Measurements from ENCODE around the gene FANCD2OS.

The FANCD2OS gene, protein sequence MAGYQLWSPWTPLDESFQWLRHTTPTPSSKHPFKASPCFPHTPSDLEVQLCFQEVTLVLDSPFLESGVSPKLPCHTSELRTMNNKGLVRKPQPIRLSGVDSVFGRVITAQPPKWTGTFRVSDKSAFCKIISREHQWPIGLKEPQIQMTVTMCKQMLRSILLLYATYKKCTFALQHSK

DNA sequence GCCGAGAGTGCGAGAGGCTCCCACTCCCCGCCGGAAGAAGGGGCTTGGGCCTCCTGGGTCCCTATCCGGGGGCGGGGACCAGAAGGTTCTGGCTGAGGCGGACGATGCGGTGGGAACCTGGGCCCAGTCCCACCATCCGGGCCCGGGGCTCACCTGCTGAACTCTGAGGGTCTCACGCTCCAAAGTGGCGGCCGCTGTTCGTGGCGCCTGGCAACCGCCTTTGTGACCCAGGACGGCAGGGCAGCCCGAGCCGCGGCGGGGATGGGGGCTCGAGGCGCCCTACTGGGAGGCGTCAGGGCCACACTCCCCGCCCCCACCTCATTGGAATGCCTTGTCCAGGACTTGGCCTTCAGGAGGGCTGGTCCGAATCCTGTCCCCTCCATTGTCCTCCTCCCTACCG is at the start of gene FANCD2OS:
TSS of gene FANCD2OS (minus strand) at position 165 of the 400 bp plus-strand sequence. CDS start 3,481 bp downstream, outside the sequence.
- Histone ChIP-seq H3K79me2 (ENCODE audit: insufficient read depth, low read depth) (no peaks in the 10 kb centered on the region), H3K4me1 (ENCODE audit: low read depth, poor library complexity, severe bottlenecking) (no peaks in the 10 kb centered on the region), H4K20me1 (ENCODE audit: insufficient read depth) (no peaks in the 10 kb centered on the region), H3K9ac (no peak within 1 kb of the TSS), H3K27me3 (ENCODE audit: insufficient read depth, low read depth) (no peaks in the 10 kb centered on the region), H3K27ac (no peak within 1 kb of the TSS), H3K4me2 (no peak within 1 kb of the TSS), H2AFZ (ENCODE audit: low read depth) (no peak within 1 kb of the TSS), H3K4me3 (IDR thresholded peaks at IDR 0.05; ENCODE audit: insufficient read depth, low read depth, low read length) (no peak within 1 kb of the TSS), H3K36me3 (ENCODE audit: insufficient read depth) (no peaks in the 10 kb centered on the region)
- TF ChIP-seq, protein P1, sequence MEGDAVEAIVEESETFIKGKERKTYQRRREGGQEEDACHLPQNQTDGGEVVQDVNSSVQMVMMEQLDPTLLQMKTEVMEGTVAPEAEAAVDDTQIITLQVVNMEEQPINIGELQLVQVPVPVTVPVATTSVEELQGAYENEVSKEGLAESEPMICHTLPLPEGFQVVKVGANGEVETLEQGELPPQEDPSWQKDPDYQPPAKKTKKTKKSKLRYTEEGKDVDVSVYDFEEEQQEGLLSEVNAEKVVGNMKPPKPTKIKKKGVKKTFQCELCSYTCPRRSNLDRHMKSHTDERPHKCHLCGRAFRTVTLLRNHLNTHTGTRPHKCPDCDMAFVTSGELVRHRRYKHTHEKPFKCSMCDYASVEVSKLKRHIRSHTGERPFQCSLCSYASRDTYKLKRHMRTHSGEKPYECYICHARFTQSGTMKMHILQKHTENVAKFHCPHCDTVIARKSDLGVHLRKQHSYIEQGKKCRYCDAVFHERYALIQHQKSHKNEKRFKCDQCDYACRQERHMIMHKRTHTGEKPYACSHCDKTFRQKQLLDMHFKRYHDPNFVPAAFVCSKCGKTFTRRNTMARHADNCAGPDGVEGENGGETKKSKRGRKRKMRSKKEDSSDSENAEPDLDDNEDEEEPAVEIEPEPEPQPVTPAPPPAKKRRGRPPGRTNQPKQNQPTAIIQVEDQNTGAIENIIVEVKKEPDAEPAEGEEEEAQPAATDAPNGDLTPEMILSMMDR (conservative IDR thresholded peaks at IDR 0.05; ENCODE audit: low read depth, low read length), result no peak

DNA sequence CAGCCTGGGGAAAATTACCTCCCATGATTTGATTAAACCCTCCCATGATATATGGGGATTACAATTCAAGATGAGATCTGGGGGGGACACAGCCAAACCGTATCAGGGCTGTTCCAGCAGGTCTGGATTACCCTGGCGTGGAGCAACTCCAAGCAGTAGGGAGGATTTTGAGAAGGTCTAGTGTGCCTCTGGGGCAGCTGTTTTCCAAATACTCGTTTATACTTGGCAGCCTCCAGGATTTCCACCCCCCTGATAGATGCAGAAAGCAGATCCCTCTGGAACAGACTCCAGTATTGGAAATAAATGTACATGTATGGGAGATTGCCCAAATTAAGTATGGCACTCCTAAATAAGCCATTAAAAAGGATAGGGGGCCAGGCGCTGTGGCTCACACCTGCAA is 49.0 kb upstream of the FANCD2OS start:
- Histone ChIP-seq H3K9ac (no peak overlapping the region), H2AFZ (ENCODE audit: low read depth) (no peak overlapping the region), H3K27ac (no peak overlapping the region), H4K20me1 (ENCODE audit: insufficient read depth) (no peaks in the 10 kb centered on the region), H3K4me1 (ENCODE audit: low read depth, poor library complexity, severe bottlenecking) (no peaks in the 10 kb centered on the region), H3K27me3 (ENCODE audit: insufficient read depth, low read depth) (no peaks in the 10 kb centered on the region), H3K4me3 (IDR thresholded peaks at IDR 0.05; ENCODE audit: insufficient read depth, low read depth, low read length) (no peak overlapping the region), H3K79me2 (ENCODE audit: insufficient read depth, low read depth) (no peaks in the 10 kb centered on the region), H3K36me3 (ENCODE audit: insufficient read depth) (no peaks in the 10 kb centered on the region), H3K4me2 (no peak overlapping the region)
- TF ChIP-seq, protein P1 (conservative IDR thresholded peaks at IDR 0.05; ENCODE audit: low read depth, low read length), result no peak

DNA sequence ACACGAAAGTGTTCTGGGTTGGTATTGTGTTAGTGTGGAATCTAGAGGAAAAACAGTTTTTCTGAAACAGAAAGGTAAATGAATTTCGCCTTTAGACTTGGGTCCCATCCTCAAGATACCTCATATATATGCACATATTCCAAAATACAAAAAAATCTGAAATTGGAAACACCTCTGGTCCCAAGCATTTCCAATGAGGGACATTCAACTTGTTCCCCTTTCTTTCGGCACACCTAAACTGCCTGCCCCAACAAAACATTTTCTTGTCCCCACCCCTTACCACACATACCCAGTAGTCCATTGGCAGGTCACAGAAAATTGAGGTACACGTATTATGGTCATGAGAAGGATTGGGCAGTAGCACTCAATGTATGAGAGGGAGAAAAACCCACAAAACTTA is 47.6 kb upstream of the FANCD2OS start:
- Histone ChIP-seq H4K20me1 (ENCODE audit: insufficient read depth) (no peaks in the 10 kb centered on the region), H3K27ac (no peak overlapping the region), H3K36me3 (ENCODE audit: insufficient read depth) (no peaks in the 10 kb centered on the region), H3K4me2 (no peak overlapping the region), H2AFZ (ENCODE audit: low read depth) (no peak overlapping the region), H3K27me3 (ENCODE audit: insufficient read depth, low read depth) (no peaks in the 10 kb centered on the region), H3K4me3 (IDR thresholded peaks at IDR 0.05; ENCODE audit: insufficient read depth, low read depth, low read length) (no peak overlapping the region), H3K9ac (no peak overlapping the region), H3K4me1 (ENCODE audit: low read depth, poor library complexity, severe bottlenecking) (no peaks in the 10 kb centered on the region), H3K79me2 (ENCODE audit: insufficient read depth, low read depth) (no peaks in the 10 kb centered on the region)
- TF ChIP-seq, protein P1 (conservative IDR thresholded peaks at IDR 0.05; ENCODE audit: low read depth, low read length), result no peak

DNA sequence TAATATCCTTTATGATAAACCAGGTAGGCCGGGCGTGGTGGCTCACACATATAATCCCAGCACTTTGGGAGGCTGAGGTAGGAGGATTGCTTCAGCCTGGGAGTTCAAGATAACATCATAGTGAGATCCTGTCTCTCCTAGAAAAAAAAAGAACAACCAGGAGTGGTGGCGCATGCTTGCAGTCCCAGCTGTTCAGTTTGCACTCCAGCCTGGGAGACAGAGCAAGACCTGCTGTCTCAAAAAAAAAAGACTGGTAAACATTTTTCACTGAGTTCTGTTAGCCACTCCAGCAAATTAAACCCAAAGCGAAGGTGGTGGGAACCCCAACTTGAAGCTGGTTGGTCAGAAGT is 47.0 kb upstream of the FANCD2OS start:
- no peaks in the 10 kb centered on the region for H3K4me1 ChIP-seq (ENCODE audit: low read depth, poor library complexity, severe bottlenecking)
- TF ChIP-seq, protein P1 (conservative IDR thresholded peaks at IDR 0.05; ENCODE audit: low read depth, low read length), result no peak

More for the DNA sequence above, 47.0 kb upstream of the FANCD2OS start:
- no peak overlapping the region for H3K9ac ChIP-seq
- no peaks in the 10 kb centered on the region for H3K27me3 ChIP-seq (ENCODE audit: insufficient read depth, low read depth)
- no peaks in the 10 kb centered on the region for H3K79me2 ChIP-seq (ENCODE audit: insufficient read depth, low read depth)
- no peak overlapping the region for H3K4me3 ChIP-seq (IDR thresholded peaks at IDR 0.05; ENCODE audit: insufficient read depth, low read depth, low read length)
- H3K4me2 ChIP-seq, result no peak overlapping the region
- no peaks in the 10 kb centered on the region for H3K36me3 ChIP-seq (ENCODE audit: insufficient read depth)
- H3K27ac ChIP-seq, result no peak overlapping the region
- no peaks in the 10 kb centered on the region for H4K20me1 ChIP-seq (ENCODE audit: insufficient read depth)
- no peak overlapping the region for H2AFZ ChIP-seq (ENCODE audit: low read depth)
